ENCODE measurements around the gene CABYR.
"Not testable (repeated sequence)": the region's sequence is repeated elsewhere in the genome, so short reads cannot be mapped to it uniquely, and the experiment has no call there.

Gene CABYR

GRCh38 chr18:24130494-24130893 is 8.4 kb upstream of the CABYR start:
- WGBS, result 92% methylated on average over 2 of the region's 2 CpGs
- Histone ChIP-seq H3K36me3 (ENCODE audit: insufficient read depth, low read length) (peaks cover 55% of the 10 kb centered on the region), H3K9ac (ENCODE audit: low read depth, low read length) (no peak overlapping the region), H3K27me3 (ENCODE audit: insufficient read depth, low read length) (no peaks in the 10 kb centered on the region), H3K4me1 (ENCODE audit: insufficient read depth, low read length) (no peaks in the 10 kb centered on the region), H3K27ac (ENCODE audit: low read depth, low read length) (no peak overlapping the region), H3K4me3 (ENCODE audit: low read length) (no peak overlapping the region), H3K9me3 (ENCODE audit: insufficient read depth, low read depth, low read length) (no peaks in the 10 kb centered on the region)

- peak overlapping the region; percentile 6; the same call in 1 of the 2 replicates for H3K27ac ChIP-seq (ENCODE audit: low read depth, low read length)
- 91% methylated on average over 3 of the region's 3 CpGs for WGBS
Measured at GRCh38 chr18:24136967-24137373, 1.9 kb upstream of the CABYR start.

GRCh38 chr18:24138409-24138788 is 463 bp upstream of the CABYR start:
- Histone ChIP-seq H3K9ac (ENCODE audit: low read depth, low read length) (peak overlapping the region; percentile 64; the same call in 1 of the 2 replicates), H3K4me3 (ENCODE audit: low read length) (peak overlapping the region; percentile 68), H3K27ac (ENCODE audit: low read depth, low read length) (peak overlapping the region; percentile 80), H3K36me3 (ENCODE audit: insufficient read depth, low read length) (peaks cover 5% of the 10 kb centered on the region; the same call in 1 of the 2 replicates), H3K9me3 (ENCODE audit: insufficient read depth, low read depth, low read length) (no peaks in the 10 kb centered on the region), H3K4me1 (ENCODE audit: insufficient read depth, low read length) (peaks cover 22% of the 10 kb centered on the region), H3K27me3 (ENCODE audit: insufficient read depth, low read length) (no peaks in the 10 kb centered on the region)
- WGBS, result 67% methylated on average over 7 of the region's 7 CpGs

More at GRCh38 chr18:24136967-24137373, 1.9 kb upstream of the CABYR start:
- H3K4me1 ChIP-seq (ENCODE audit: insufficient read depth, low read length), result peaks cover 22% of the 10 kb centered on the region
- H3K4me3 ChIP-seq (ENCODE audit: low read length), result no peak overlapping the region
- no peaks in the 10 kb centered on the region for H3K9me3 ChIP-seq (ENCODE audit: insufficient read depth, low read depth, low read length)
- peaks cover 15% of the 10 kb centered on the region for H3K36me3 ChIP-seq (ENCODE audit: insufficient read depth, low read length)
- H3K9ac ChIP-seq (ENCODE audit: low read depth, low read length), result no peak overlapping the region
- H3K27me3 ChIP-seq (ENCODE audit: insufficient read depth, low read length), result no peaks in the 10 kb centered on the region

- Histone ChIP-seq H3K27ac (ENCODE audit: low read depth, low read length) (no peak overlapping the region), H3K36me3 (ENCODE audit: insufficient read depth, low read length) (peaks cover 18% of the 10 kb centered on the region), H3K27me3 (ENCODE audit: insufficient read depth, low read length) (no peaks in the 10 kb centered on the region), H3K9ac (ENCODE audit: low read depth, low read length) (no peak overlapping the region), H3K9me3 (ENCODE audit: insufficient read depth, low read depth, low read length) (no peaks in the 10 kb centered on the region), H3K4me1 (ENCODE audit: insufficient read depth, low read length) (peaks cover 22% of the 10 kb centered on the region), H3K4me3 (ENCODE audit: low read length) (no peak overlapping the region)
- WGBS, result 92% methylated on average over 2 of the region's 2 CpGs
Measured at GRCh38 chr18:24140697-24141096, 1.8 kb downstream of the CABYR start.

GRCh38 chr18:24142376-24142775 is 3.5 kb downstream of the CABYR start:
- Histone ChIP-seq H3K27ac (ENCODE audit: low read depth, low read length) (no peak overlapping the region), H3K9me3 (ENCODE audit: insufficient read depth, low read depth, low read length) (no peaks in the 10 kb centered on the region), H3K27me3 (ENCODE audit: insufficient read depth, low read length) (no peaks in the 10 kb centered on the region), H3K4me1 (ENCODE audit: insufficient read depth, low read length) (peaks cover 9% of the 10 kb centered on the region), H3K9ac (ENCODE audit: low read depth, low read length) (no peak overlapping the region), H3K4me3 (ENCODE audit: low read length) (no peak overlapping the region), H3K36me3 (ENCODE audit: insufficient read depth, low read length) (peaks cover 33% of the 10 kb centered on the region)

- H3K4me3 ChIP-seq (ENCODE audit: low read length); H3K4me1 ChIP-seq (ENCODE audit: insufficient read depth, low read length); H3K9me3 ChIP-seq (ENCODE audit: insufficient read depth, low read depth, low read length); H3K27me3 ChIP-seq (ENCODE audit: insufficient read depth, low read length); H3K27ac ChIP-seq (ENCODE audit: low read depth, low read length); H3K9ac ChIP-seq (ENCODE audit: low read depth, low read length): not testable (repeated sequence)
- peaks cover 46% of the 10 kb centered on the region for H3K36me3 ChIP-seq (ENCODE audit: insufficient read depth, low read length)
- WGBS, result 93% methylated on average over 28 of the region's 28 CpGs
Measured at GRCh38 chr18:24149591-24149990, 10.7 kb downstream of the CABYR start.

GRCh38 chr18:24153397-24153796 is 14.5 kb downstream of the CABYR start:
- Histone ChIP-seq H3K9ac (ENCODE audit: low read depth, low read length) (no peak overlapping the region), H3K4me1 (ENCODE audit: insufficient read depth, low read length) (0 out of 2 replicates have a peak, but pooled peaks cover 5% of the 10 kb centered on the region), H3K4me3 (ENCODE audit: low read length) (no peak overlapping the region), H3K36me3 (ENCODE audit: insufficient read depth, low read length) (peaks cover 32% of the 10 kb centered on the region), H3K27ac (ENCODE audit: low read depth, low read length) (no peak overlapping the region), H3K9me3 (ENCODE audit: insufficient read depth, low read depth, low read length) (no peaks in the 10 kb centered on the region), H3K27me3 (ENCODE audit: insufficient read depth, low read length) (no peaks in the 10 kb centered on the region)
- 90% methylated on average over 3 of the region's 3 CpGs for WGBS

- H3K9ac ChIP-seq (ENCODE audit: low read depth, low read length), result no peak overlapping the region
- H3K4me3 ChIP-seq (ENCODE audit: low read length), result no peak overlapping the region
- WGBS, result 97% methylated on average over 3 of the region's 3 CpGs
- H3K9me3 ChIP-seq (ENCODE audit: insufficient read depth, low read depth, low read length), result no peaks in the 10 kb centered on the region
- 0 out of 2 replicates have a peak, but pooled peaks cover 9% of the 10 kb centered on the region for H3K4me1 ChIP-seq (ENCODE audit: insufficient read depth, low read length)
- H3K27me3 ChIP-seq (ENCODE audit: insufficient read depth, low read length), result no peaks in the 10 kb centered on the region
- H3K36me3 ChIP-seq (ENCODE audit: insufficient read depth, low read length), result peaks cover 66% of the 10 kb centered on the region
- no peak overlapping the region for H3K27ac ChIP-seq (ENCODE audit: low read depth, low read length)
Measured at GRCh38 chr18:24157855-24158254, 19.0 kb downstream of the CABYR start.

GRCh38 chr18:24160086-24160485 is 21.2 kb downstream of the CABYR start:
- H3K27me3 ChIP-seq (ENCODE audit: insufficient read depth, low read length), result no peaks in the 10 kb centered on the region
- H3K4me3 ChIP-seq (ENCODE audit: low read length), result no peak overlapping the region
- no peak overlapping the region for H3K27ac ChIP-seq (ENCODE audit: low read depth, low read length)
- 98% methylated on average over 2 of the region's 5 CpGs for WGBS
- H3K9me3 ChIP-seq (ENCODE audit: insufficient read depth, low read depth, low read length), result no peaks in the 10 kb centered on the region
- peaks cover 83% of the 10 kb centered on the region for H3K36me3 ChIP-seq (ENCODE audit: insufficient read depth, low read length)
- H3K9ac ChIP-seq (ENCODE audit: low read depth, low read length), result no peak overlapping the region
- 0 out of 2 replicates have a peak, but pooled peaks cover 9% of the 10 kb centered on the region for H3K4me1 ChIP-seq (ENCODE audit: insufficient read depth, low read length)

- Histone ChIP-seq H3K9me3 (ENCODE audit: insufficient read depth, low read depth, low read length) (no peaks in the 10 kb centered on the region), H3K9ac (ENCODE audit: low read depth, low read length) (no peak overlapping the region), H3K4me1 (ENCODE audit: insufficient read depth, low read length) (0 out of 2 replicates have a peak, but pooled peaks cover 4% of the 10 kb centered on the region), H3K4me3 (ENCODE audit: low read length) (no peak overlapping the region), H3K36me3 (ENCODE audit: insufficient read depth, low read length) (peaks cover 87% of the 10 kb centered on the region), H3K27me3 (ENCODE audit: insufficient read depth, low read length) (no peaks in the 10 kb centered on the region), H3K27ac (ENCODE audit: low read depth, low read length) (no peak overlapping the region)
- WGBS, result 95% methylated on average over 2 of the region's 2 CpGs
Measured at GRCh38 chr18:24161304-24161703, 22.4 kb downstream of the CABYR start.

GRCh38 chr18:24168496-24168895 is 29.6 kb downstream of the CABYR start:
- Histone ChIP-seq H3K36me3 (ENCODE audit: insufficient read depth, low read length) (peaks cover 56% of the 10 kb centered on the region), H3K9me3 (ENCODE audit: insufficient read depth, low read depth, low read length) (no peaks in the 10 kb centered on the region), H3K4me3 (ENCODE audit: low read length) (no peak overlapping the region), H3K27me3 (ENCODE audit: insufficient read depth, low read length) (no peaks in the 10 kb centered on the region), H3K4me1 (ENCODE audit: insufficient read depth, low read length) (no peaks in the 10 kb centered on the region), H3K9ac (ENCODE audit: low read depth, low read length) (no peak overlapping the region), H3K27ac (ENCODE audit: low read depth, low read length) (no peak overlapping the region)
- 96% methylated on average over 7 of the region's 7 CpGs for WGBS

GRCh38 chr18:24170360-24170759 is 31.5 kb downstream of the CABYR start:
- Histone ChIP-seq H3K9me3 (ENCODE audit: insufficient read depth, low read depth, low read length) (no peaks in the 10 kb centered on the region), H3K27me3 (ENCODE audit: insufficient read depth, low read length) (no peaks in the 10 kb centered on the region), H3K4me3 (ENCODE audit: low read length) (no peak overlapping the region), H3K9ac (ENCODE audit: low read depth, low read length) (no peak overlapping the region), H3K27ac (ENCODE audit: low read depth, low read length) (no peak overlapping the region), H3K4me1 (ENCODE audit: insufficient read depth, low read length) (no peaks in the 10 kb centered on the region), H3K36me3 (ENCODE audit: insufficient read depth, low read length) (peaks cover 54% of the 10 kb centered on the region)
- WGBS, result 94% methylated on average over 8 of the region's 8 CpGs

All from HUES64 (cell line).